Endothelial cell of umbilical vein (primary cell): Measurements from ENCODE around the gene LDHA. TPM values are rescaled to one million over a fixed set of nuclear protein-coding genes. Genes with fewer than 3 reads are reported as not detected.

Experiments used
- BruUV-seq: library from RNA; stranded (reverse); fragments of 400-500 nt; replicated peaks from 2 replicates; lab custom pipeline; 2021; lab: Mats Ljungman, UMichigan
- CTCF ChIA-PET: fragments of 300-600, 350-600 bp; sonication (Branson Sonifier 250); formaldehyde crosslinking; loops from one replicate; lab custom pipeline; 2021; ENCODE audit warnings: antibody characterized with exemption, inconsistent platforms; lab: Charles Lee
- POLR2A ChIA-PET: fragments of 300-600, 350-600 bp; sonication (Branson Sonifier 250); formaldehyde crosslinking; loops from one replicate; lab custom pipeline; 2021; ENCODE audit warnings: antibody characterized with exemption, inconsistent platforms; lab: Charles Lee
- DNase-seq: peaks from one replicate; pipeline ENCODE4 v3.0.0-alpha.2; 2011; ENCODE audit warnings: low read depth, low spot score
- FAIRE-seq: peaks from 2 replicates; lab custom pipeline; 2011; peaks lifted over from hg19 to GRCh38; lab: Jason Lieb, UNC
- H2AFZ ChIP-seq: 2 replicates; pipeline ENCODE4 v1.6.0; 2012; ENCODE audit warnings: low read depth, low read length, control low read depth, inconsistent platforms
- H3K27ac ChIP-seq: 2 replicates; pipeline ENCODE4 v1.5.1; 2011; ENCODE audit warnings: low read depth, mild to moderate bottlenecking, control low read depth, low read length, moderate library complexity; ENCODE audit not compliant: insufficient read depth
- H3K27me3 ChIP-seq, 2 experiments: 2 replicates each; pipeline versions ENCODE4 v1.6.0 to v1.6.1; 2011; ENCODE audit warnings: low read length in 2 of 2, mixed read lengths in 1 of 2; ENCODE audit not compliant: control insufficient read depth in 2 of 2, insufficient read depth in 2 of 2
- H3K36me3 ChIP-seq, 2 experiments: 2 replicates in 1 of 2; 3 replicates in 1 of 2; pipeline ENCODE4 v1.5.1; 2011; ENCODE audit warnings: low read length in 2 of 2, mild to moderate bottlenecking in 1 of 2, moderate library complexity in 1 of 2; ENCODE audit not compliant: control insufficient read depth in 2 of 2, insufficient read depth in 2 of 2; ENCODE audit errors: extremely low read depth in 1 of 2
- H3K4me1 ChIP-seq: 3 replicates; pipeline ENCODE4 v1.5.1; 2011; ENCODE audit warnings: mild to moderate bottlenecking, low read length; ENCODE audit not compliant: control insufficient read depth, insufficient read depth; ENCODE audit errors: extremely low read depth
- H3K4me2 ChIP-seq: 2 replicates; pipeline ENCODE4 v1.6.1; 2011; ENCODE audit warnings: low read length, control low read depth, mixed read lengths; ENCODE audit not compliant: insufficient read depth
- H3K4me3 ChIP-seq, 3 experiments: fragments of 200-600 bp in 1 of 3; sonication (generic), shearing (Covaris generic) in 1 of 3; replicated peaks in 1 of 3; 2 replicates each; pipeline ENCODE4 v1.5.1; 2011 to 2016; ENCODE audit warnings: control low read depth in 3 of 3, low read length in 3 of 3, mild to moderate bottlenecking in 2 of 3, inconsistent platforms in 1 of 3, low read depth in 1 of 3, moderate library complexity in 1 of 3; ENCODE audit not compliant: insufficient read depth in 1 of 3
- H3K79me2 ChIP-seq: 2 replicates; pipeline ENCODE4 v1.6.0; 2012; ENCODE audit warnings: low read length, inconsistent platforms; ENCODE audit not compliant: control insufficient read depth, insufficient read depth
- H3K9ac ChIP-seq: replicated peaks from 2 replicates; pipeline ENCODE3; 2011; ENCODE audit warnings: low read length, control low read depth; ENCODE audit not compliant: insufficient read depth; ENCODE audit errors: extremely low read depth
- H3K9me1 ChIP-seq: replicated peaks from 3 replicates; pipeline ENCODE4 v1.6.0; 2011; ENCODE audit warnings: mild to moderate bottlenecking, low read length; ENCODE audit not compliant: control insufficient read depth, insufficient read depth; ENCODE audit errors: extremely low read depth
- H3K9me3 ChIP-seq: replicated peaks from 2 replicates; pipeline ENCODE4 v1.5.1; 2012; ENCODE audit warnings: low read length, inconsistent platforms; ENCODE audit not compliant: control insufficient read depth, insufficient read depth
- H4K20me1 ChIP-seq: replicated peaks from 2 replicates; pipeline ENCODE3; 2011; ENCODE audit warnings: mild to moderate bottlenecking, low read length; ENCODE audit not compliant: control insufficient read depth, insufficient read depth; ENCODE audit errors: extremely low read depth
- EZH2 ChIP-seq: IDR thresholded peaks from 2 replicates; pipeline ENCODE4 v1.6.1; 2012; ENCODE audit warnings: borderline replicate concordance, low read depth, mild to moderate bottlenecking, moderate library complexity, low read length, inconsistent platforms; ENCODE audit not compliant: severe bottlenecking
- FOS ChIP-seq: IDR thresholded peaks from 2 replicates; pipeline ENCODE4 v1.6.1; 2011; ENCODE audit warnings: mild to moderate bottlenecking, low read length, moderate library complexity, borderline replicate concordance; ENCODE audit not compliant: insufficient read depth
- GATA2 ChIP-seq: IDR thresholded peaks from 2 replicates; pipeline ENCODE4 v1.7.0; 2011; ENCODE audit warnings: low read depth, mild to moderate bottlenecking, moderate library complexity, mixed read lengths, low read length; ENCODE audit not compliant: insufficient read length, insufficient read depth
- JUN ChIP-seq: IDR thresholded peaks from 2 replicates; pipeline ENCODE4 v1.6.1; 2011; ENCODE audit warnings: borderline replicate concordance, low read depth; ENCODE audit not compliant: insufficient read length, insufficient read depth
- MYC ChIP-seq: IDR thresholded peaks from one replicate; pipeline ENCODE4 v1.6.1; 2011; ENCODE audit warnings: mild to moderate bottlenecking, low read depth, low read length
- POLR2A ChIP-seq: IDR thresholded peaks from 2 replicates; pipeline ENCODE4 v1.6.1; 2012; ENCODE audit warnings: low read depth, mild to moderate bottlenecking, control low read depth, low read length
- POLR2AphosphoS5 ChIP-seq: IDR thresholded peaks from 2 replicates; pipeline ENCODE4 v1.6.1; 2012; ENCODE audit warnings: low read depth, mild to moderate bottlenecking, control low read depth, low read length, moderate library complexity; ENCODE audit not compliant: insufficient read depth
- dilution Hi-C: fragments of 300-500 bp; cut with MboI; formaldehyde crosslinking; loops from one replicate; pipeline ENCODE4 v1.15.0; 2019; ENCODE audit warnings: low sequenced_read_pairs; ENCODE audit not compliant: extremely low pct_ligation_motif_present
- intact Hi-C: fragments of 100-400 bp; cut with micrococcal nuclease; formaldehyde crosslinking; loops from one replicate; pipeline ENCODE4 v1.10.0; 2022
- polyA plus RNA-seq, 4 experiments: library from polyadenylated mRNA; depleted of rRNA in 3 of 4; stranded (reverse) in 3 of 4; unstranded in 1 of 4; fragments of >200 nt; gene quantifications; 2 replicates each; pipeline versions ENCODE4 v1.2.1 to v1.2.3, GENCODE V29; 2011 to 2012; ENCODE audit warnings: missing spikeins in 1 of 4
- total RNA-seq: library from RNA; stranded (reverse); gene quantifications from 2 replicates; pipeline ENCODE4 v1.2.3, GENCODE V29; 2021
- TF ChIP-seq, protein P1 (sequence below): IDR thresholded peaks from 2 replicates; pipeline ENCODE4 v1.6.1; 2011; ENCODE audit not compliant: insufficient read depth, insufficient read length
- TF ChIP-seq, protein P2 (sequence below), 2 donors: IDR thresholded peaks; 1 replicate in 1 of 2; 2 replicates in 1 of 2; pipeline ENCODE4 v1.5.1; 2011; ENCODE audit warnings: low read length in 2 of 2, mild to moderate bottlenecking in 2 of 2, moderate library complexity in 2 of 2, control low read depth in 1 of 2, inconsistent platforms in 1 of 2, low read depth in 1 of 2; ENCODE audit not compliant: insufficient read depth in 1 of 2; ENCODE audit errors: extremely low read depth in 1 of 2

The LDHA gene
- total and polyA plus RNA-seq, 2 donors (not counting 3 experiments of a cell fraction or from before 2014, with no cell fraction given): 265 to 537 TPM

DNA sequence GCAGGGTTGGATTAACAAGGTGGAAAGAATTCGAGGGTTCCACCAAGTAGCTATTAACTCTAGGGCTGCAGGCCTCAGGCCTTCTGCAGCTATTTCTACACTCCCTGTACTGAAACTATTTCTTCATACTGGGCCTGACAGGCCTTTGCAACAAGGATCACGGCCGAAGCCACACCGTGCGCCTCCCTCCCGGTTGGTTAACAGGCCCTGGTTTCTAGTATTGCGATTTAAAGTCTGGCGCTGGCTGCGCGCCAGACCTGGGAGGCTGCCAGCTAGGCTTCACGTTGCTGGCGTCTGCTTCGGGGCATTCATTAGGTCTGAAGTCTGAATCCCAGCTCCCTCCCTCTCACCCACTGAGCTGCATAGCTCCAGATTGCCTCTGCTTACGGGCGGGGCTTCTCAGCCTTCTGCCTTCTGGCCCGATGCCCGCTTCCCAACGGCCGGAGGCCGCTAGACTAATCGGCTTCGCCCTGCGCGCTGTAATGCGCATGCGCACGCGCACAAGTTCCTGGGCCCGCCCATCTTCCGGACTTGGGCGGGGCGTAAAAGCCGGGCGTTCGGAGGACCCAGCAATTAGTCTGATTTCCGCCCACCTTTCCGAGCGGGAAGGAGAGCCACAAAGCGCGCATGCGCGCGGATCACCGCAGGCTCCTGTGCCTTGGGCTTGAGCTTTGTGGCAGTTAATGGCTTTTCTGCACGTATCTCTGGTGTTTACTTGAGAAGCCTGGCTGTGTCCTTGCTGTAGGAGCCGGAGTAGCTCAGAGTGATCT is 1.6 kb downstream of the LDHA start:
- H3K79me2 ChIP-seq: peaks cover 51% of the 10 kb centered on the region
- peak overlapping the region; percentile 83 for H3K9ac ChIP-seq
- ChIA-PET CTCF (interaction anchor here (0.9 to 3.8 kb wide), 7 partner anchors 11 to 152 kb away, joined by 3 to 27 read pairs (median 6); partner anchors contain the start of genes GTF2H1, HPS5 and TSG101), POLR2A (interaction anchor here (1.2 to 2.5 kb wide), 4 partner anchors 12 to 130 kb away, joined by 10 to 31 read pairs (median 14); partner anchors contain the start of genes HPS5 and TSG101)
- H3K9me3 ChIP-seq: no peaks in the 10 kb centered on the region
- FAIRE-seq: peak; percentile 99
- H3K4me1 ChIP-seq: peaks cover 18% of the 10 kb centered on the region
- peak overlapping the region; percentile 10 for H2AFZ ChIP-seq
- H4K20me1 ChIP-seq: no peaks in the 10 kb centered on the region
- intact Hi-C loops: loop anchor here (1.0 to 10.0 kb wide), 6 partner anchors 74 to 1319 kb away; partner anchors contain the start of genes GTF2H1, HPS5, NAV2 and SPTY2D1
- H3K4me2 ChIP-seq: peak overlapping the region; percentile 95
- dilution Hi-C loops: no loop called here
- H3K27me3 ChIP-seq: no peaks in the 10 kb centered on the region
- H3K27ac ChIP-seq: peak overlapping the region; percentile 56
- TF ChIP-seq, protein P1, sequence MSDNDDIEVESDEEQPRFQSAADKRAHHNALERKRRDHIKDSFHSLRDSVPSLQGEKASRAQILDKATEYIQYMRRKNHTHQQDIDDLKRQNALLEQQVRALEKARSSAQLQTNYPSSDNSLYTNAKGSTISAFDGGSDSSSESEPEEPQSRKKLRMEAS: no peak
- TF ChIP-seq POLR2AphosphoS5 (peak; percentile 93), POLR2A (peak; percentile 83)
- DNase-seq: peak; percentile 100
- H3K4me3 ChIP-seq: peak overlapping the region; percentile 42 to 80 (median 65)
- BruUV-seq: no TSS peak
- H3K36me3 ChIP-seq: peaks cover 5 to 23% of the 10 kb centered on the region in 2 experiments
- H3K9me1 ChIP-seq: no peaks in the 10 kb centered on the region

- BruUV-seq: no TSS peak
- peaks cover 51% of the 10 kb centered on the region for H3K79me2 ChIP-seq
- H3K9me3 ChIP-seq: no peaks in the 10 kb centered on the region
- no peaks in the 10 kb centered on the region for H4K20me1 ChIP-seq
- no peak overlapping the region for H2AFZ ChIP-seq
- H3K36me3 ChIP-seq: peaks cover 8 to 32% of the 10 kb centered on the region in 2 experiments
- H3K27me3 ChIP-seq: no peaks in the 10 kb centered on the region
- no peak overlapping the region for H3K9ac ChIP-seq
- intact Hi-C loops (loop anchor here (10.0 kb wide), 2 partner anchors 367 to 1317 kb away; partner anchors contain the start of gene NAV2), dilution Hi-C loops (no loop called here)
- FAIRE-seq (no peak), DNase-seq (no peak)
- H3K9me1 ChIP-seq: no peaks in the 10 kb centered on the region
- ChIA-PET POLR2A (no interaction called here), CTCF (interaction anchor here (1.0 kb wide), 1 partner anchor 12 kb away, joined by 4 read pairs; no protein-coding TSS in a partner anchor)
- H3K4me3 ChIP-seq: no peak overlapping the region
- no peak overlapping the region for H3K27ac ChIP-seq
- TF ChIP-seq GATA2: no peak
- TF ChIP-seq, protein P2, sequence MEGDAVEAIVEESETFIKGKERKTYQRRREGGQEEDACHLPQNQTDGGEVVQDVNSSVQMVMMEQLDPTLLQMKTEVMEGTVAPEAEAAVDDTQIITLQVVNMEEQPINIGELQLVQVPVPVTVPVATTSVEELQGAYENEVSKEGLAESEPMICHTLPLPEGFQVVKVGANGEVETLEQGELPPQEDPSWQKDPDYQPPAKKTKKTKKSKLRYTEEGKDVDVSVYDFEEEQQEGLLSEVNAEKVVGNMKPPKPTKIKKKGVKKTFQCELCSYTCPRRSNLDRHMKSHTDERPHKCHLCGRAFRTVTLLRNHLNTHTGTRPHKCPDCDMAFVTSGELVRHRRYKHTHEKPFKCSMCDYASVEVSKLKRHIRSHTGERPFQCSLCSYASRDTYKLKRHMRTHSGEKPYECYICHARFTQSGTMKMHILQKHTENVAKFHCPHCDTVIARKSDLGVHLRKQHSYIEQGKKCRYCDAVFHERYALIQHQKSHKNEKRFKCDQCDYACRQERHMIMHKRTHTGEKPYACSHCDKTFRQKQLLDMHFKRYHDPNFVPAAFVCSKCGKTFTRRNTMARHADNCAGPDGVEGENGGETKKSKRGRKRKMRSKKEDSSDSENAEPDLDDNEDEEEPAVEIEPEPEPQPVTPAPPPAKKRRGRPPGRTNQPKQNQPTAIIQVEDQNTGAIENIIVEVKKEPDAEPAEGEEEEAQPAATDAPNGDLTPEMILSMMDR (IDR thresholded peaks at IDR 0.05; ENCODE audit: extremely low read depth in 1 of 2, insufficient read depth in 1 of 2, low read depth in 1 of 2, low read length in 2 of 2): no peak
- TF ChIP-seq POLR2AphosphoS5: no peak
- TF ChIP-seq FOS: no peak
- TF ChIP-seq MYC: no peak
- TF ChIP-seq, protein P1: no peak
- TF ChIP-seq POLR2A: no peak
- TF ChIP-seq JUN: no peak
- TF ChIP-seq EZH2: no peak
- H3K4me2 ChIP-seq: no peak overlapping the region
- H3K4me1 ChIP-seq: peaks cover 18% of the 10 kb centered on the region
Observed at GRCh38 chr11:18397921-18398320, 3.6 kb downstream of the LDHA start.
